RWPE1 (cell line): ENCODE results near the gene TMEM80.
"Not testable (repeated sequence)": the region's sequence is repeated elsewhere in the genome, so short reads cannot be mapped to it uniquely, and the experiment has no call there.

Source experiments
- CTCF ChIA-PET: fragments of 350-600 bp; sonication (Branson Sonifier 250); formaldehyde crosslinking; extraction: SDS; loops from one replicate; lab custom pipeline; 2021; lab: Yijun Ruan, JAX
- POLR2A ChIA-PET: fragments of 400-600 bp; formaldehyde crosslinking; extraction: SDS; loops from one replicate; lab custom pipeline; 2020; ENCODE audit warnings: antibody characterized with exemption; ENCODE audit not compliant: low non-redundant PET; lab: Yijun Ruan, JAX
- DNase-seq: peaks from one replicate; pipeline ENCODE4 v3.0.0; 2012; ENCODE audit warnings: low spot score
- H3K27ac ChIP-seq: fragments of 450-650 bp; 2 replicates; pipeline ENCODE4 v1.5.1; 2017
- TF ChIP-seq, protein P1 (sequence below): fragments of 450-650 bp; conservative IDR thresholded peaks from 2 replicates; pipeline ENCODE4 v1.5.1; 2017; ENCODE audit warnings: low read depth, mild to moderate bottlenecking

The TMEM80 gene

DNA sequence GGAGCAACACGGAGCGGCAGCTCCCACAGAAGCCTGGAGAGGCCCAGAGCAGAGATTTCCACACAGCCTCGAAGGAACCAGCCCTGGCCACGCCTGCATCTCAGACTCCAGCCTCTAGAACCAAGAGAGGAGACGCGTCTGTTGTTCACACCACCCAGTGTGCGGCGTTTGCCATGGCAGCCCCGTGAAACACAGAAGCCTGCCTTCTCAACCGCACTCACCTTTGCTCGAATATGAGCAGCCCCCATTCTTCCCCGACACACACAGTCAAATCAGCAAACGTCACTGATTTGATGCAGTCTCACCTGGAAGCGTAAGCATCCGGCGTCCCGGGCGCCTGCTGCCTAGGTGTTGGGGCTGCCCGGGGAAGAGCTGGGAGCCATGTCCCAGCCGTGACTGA is 37.5 kb downstream of the TMEM80 start:
- CTCF ChIA-PET, result interaction anchor here (0.7 kb wide), 1 partner anchor 18 kb away, joined by 3 read pairs; no protein-coding TSS in a partner anchor

DNA sequence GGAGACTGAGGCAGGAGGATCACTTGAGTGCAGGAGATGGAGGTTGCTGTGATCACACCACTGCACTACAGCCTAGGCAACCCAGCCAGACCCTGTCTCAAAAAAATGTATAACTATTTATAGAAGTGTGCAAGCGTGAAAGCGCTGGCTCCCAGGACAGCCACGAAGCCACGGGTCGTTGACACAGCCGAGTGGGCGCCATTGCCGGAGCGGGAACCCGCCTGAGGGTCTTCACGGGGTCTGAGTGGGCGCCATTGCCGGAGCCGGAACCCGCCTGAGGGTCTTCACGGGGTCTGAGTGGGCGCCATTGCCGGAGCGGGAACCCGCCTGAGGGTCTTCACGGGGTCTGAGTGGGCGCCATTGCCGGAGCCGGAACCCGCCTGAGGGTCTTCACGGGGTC is 38.9 kb downstream of the TMEM80 start:
- CTCF ChIA-PET, POLR2A ChIA-PET, H3K27ac ChIP-seq, DNase-seq: not testable (repeated sequence)

More for the DNA sequence above, 37.5 kb downstream of the TMEM80 start:
- H3K27ac ChIP-seq, result no peak overlapping the region
- POLR2A ChIA-PET, result no interaction called here
- no peak for DNase-seq
- TF ChIP-seq, protein P1, sequence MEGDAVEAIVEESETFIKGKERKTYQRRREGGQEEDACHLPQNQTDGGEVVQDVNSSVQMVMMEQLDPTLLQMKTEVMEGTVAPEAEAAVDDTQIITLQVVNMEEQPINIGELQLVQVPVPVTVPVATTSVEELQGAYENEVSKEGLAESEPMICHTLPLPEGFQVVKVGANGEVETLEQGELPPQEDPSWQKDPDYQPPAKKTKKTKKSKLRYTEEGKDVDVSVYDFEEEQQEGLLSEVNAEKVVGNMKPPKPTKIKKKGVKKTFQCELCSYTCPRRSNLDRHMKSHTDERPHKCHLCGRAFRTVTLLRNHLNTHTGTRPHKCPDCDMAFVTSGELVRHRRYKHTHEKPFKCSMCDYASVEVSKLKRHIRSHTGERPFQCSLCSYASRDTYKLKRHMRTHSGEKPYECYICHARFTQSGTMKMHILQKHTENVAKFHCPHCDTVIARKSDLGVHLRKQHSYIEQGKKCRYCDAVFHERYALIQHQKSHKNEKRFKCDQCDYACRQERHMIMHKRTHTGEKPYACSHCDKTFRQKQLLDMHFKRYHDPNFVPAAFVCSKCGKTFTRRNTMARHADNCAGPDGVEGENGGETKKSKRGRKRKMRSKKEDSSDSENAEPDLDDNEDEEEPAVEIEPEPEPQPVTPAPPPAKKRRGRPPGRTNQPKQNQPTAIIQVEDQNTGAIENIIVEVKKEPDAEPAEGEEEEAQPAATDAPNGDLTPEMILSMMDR, result no peak

DNA sequence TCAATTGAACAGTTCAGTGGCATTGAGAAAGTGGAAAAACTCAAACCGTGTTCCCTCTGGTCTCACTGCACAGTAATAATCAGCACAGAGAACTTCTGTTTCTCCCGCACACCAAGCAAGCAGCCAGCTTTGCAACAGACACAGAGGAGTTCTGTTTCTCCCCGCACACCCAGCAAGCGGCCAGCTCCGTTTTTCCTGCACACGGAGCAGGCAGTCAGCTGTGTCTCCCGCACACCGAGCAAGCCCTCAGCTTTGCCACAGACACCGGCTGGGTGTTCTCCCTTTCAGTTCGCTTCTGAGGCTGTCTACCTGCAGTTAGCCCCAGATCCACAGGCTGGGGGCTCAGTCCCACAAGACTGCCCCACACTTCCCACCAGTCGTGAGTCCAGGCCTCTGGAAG is 41.8 kb downstream of the TMEM80 start:
- POLR2A ChIA-PET, result no interaction called here
- no peak for DNase-seq
- peak overlapping the region; percentile 63 for H3K27ac ChIP-seq
- TF ChIP-seq, protein P1, result no peak
- CTCF ChIA-PET, result interaction anchor here (0.5 to 1.0 kb wide), 2 partner anchors 9 to 26 kb away, joined by 3 read pairs; no protein-coding TSS in a partner anchor

DNA sequence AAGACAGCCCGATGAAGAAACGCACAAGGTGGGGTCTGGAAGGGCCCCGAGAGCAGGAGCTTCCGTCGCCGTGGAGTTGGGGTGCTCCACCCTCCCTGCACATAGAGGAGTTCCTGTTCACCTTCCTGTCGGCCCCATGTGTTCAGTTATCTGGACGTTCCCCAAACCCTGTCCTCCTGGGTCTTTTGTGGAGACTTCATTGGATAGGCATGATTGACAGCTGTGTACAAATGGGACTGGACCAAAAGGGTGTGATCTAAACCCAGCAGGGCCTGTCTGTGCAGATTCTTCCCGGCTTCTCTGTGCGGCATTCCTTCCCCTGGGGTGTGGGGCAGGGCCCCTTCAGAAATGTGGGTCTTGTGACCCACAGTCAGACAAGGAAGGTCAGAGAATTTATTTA is 42.3 kb downstream of the TMEM80 start:
- peak overlapping the region; percentile 63 for H3K27ac ChIP-seq
- DNase-seq, POLR2A ChIA-PET: not testable (repeated sequence)
- CTCF ChIA-PET, result interaction anchor here (0.5 kb wide), 1 partner anchor 26 kb away, joined by 3 read pairs; no protein-coding TSS in a partner anchor

DNA sequence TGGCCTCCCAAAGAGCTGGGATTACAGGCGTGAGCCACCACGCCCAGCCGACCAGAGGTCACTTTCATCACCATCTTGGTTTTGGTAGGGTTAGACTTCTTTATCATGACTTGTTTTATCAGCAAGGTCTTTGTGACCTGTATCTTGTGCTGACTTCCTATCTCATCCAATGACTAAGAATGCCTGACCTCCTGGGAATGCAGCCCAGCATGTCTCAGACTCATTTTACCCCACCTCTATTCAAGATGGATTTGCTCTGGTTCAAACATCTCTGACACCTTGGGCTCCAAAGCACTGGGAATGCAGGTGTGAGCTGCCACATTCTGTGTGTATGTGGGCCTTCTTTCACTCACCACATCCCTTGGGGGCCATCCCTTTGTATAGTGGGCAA is 46.5 kb downstream of the TMEM80 start:
- no peak for DNase-seq
- TF ChIP-seq, protein P1, result no peak
- H3K27ac ChIP-seq, result no peak overlapping the region
- POLR2A ChIA-PET, result no interaction called here
- CTCF ChIA-PET, result no interaction called here

DNA sequence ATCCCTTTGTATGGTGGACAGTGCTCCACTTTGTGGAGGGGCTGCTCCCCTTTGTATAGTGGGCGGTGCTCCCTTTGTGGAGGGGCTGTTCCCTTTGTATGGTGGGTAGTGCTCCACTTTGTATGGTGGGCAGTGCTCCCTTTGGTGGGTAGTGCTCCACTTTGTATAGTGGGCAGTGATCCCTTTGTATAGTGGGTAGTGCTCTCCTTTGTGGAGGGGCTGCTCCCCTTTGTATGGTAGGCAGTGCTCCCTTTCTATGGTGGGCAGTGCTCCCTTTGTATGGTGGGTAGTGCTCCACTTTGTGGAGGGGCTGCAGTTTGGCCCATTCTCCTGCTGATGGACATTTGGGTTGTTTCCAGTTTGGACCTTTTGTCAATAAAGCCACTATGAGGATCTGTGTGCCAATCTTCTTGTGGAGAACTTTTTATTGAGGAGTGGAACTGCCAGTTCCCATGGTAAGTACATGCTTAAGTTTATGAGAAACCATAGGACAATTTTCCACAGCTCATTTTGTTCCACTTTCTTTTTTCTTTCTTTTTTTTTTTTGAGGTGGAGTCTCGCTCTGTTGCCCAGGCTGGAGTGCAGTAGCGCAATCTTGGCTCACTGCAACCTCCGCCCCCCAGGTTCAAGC is 47.1 kb downstream of the TMEM80 start:
- POLR2A ChIA-PET, result no interaction called here
- CTCF ChIA-PET, result no interaction called here
- TF ChIP-seq, protein P1, result no peak

DNA sequence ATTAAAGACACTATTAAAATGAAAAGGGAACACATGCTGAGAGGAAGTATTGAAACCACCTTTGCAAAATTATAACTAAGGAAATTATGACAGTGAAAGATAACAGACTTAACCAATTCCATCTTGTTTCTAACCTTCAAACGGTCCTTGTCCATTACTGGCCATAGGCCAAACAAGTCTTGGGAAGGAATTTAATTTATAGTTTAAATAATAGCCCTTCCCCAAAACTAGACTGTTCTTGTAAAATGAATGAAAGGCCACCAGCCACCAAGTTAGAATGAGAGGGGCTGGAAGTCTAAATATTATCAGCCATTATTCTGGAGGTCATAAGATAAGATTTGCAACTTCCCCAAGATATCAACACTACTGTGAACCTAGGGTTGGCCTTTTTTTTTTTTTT is 49.8 kb downstream of the TMEM80 start:
- TF ChIP-seq, protein P1, result no peak
- CTCF ChIA-PET, result no interaction called here
- DNase-seq, result no peak
- H3K27ac ChIP-seq, result no peak overlapping the region
- POLR2A ChIA-PET, result no interaction called here

More for the DNA sequence above, 47.1 kb downstream of the TMEM80 start:
- H3K27ac ChIP-seq, result no peak overlapping the region
- DNase-seq, result no peak
